Measurements from ENCODE around the gene DUSP22.
A peak's percentile ranks its signal among the peaks of the same experiment; 100 is the strongest.
"Not testable (repeated sequence)": the region's sequence is repeated elsewhere in the genome, so short reads cannot be mapped to it uniquely, and the experiment has no call there.

The DUSP22 gene

GRCh38 chr6:324116-324728 lies 31.9 kb downstream of the DUSP22 start:
- DNase-seq (ENCODE audit: low spot score): peak; percentile 18

- DNase-seq (ENCODE audit: low spot score): no peak
These were observed 32.4 kb downstream of the DUSP22 start for GRCh38 chr6:324729-325125.

- not testable (repeated sequence) for DNase-seq (ENCODE audit: low spot score)
These were observed 33.0 kb downstream of the DUSP22 start for GRCh38 chr6:325161-325860.

GRCh38 chr6:326066-326465 lies 33.8 kb downstream of the DUSP22 start:
- not testable (repeated sequence) for DNase-seq (ENCODE audit: low spot score)

- no peak for DNase-seq (ENCODE audit: low spot score)
These were observed 34.7 kb downstream of the DUSP22 start for GRCh38 chr6:326896-327537.

GRCh38 chr6:327538-328116 lies 35.3 kb downstream of the DUSP22 start:
- DNase-seq (ENCODE audit: low spot score): no peak

GRCh38 chr6:328136-328670 lies 35.9 kb downstream of the DUSP22 start:
- DNase-seq (ENCODE audit: low spot score): peak; percentile 60

GRCh38 chr6:328924-329323 lies 36.6 kb downstream of the DUSP22 start:
- no peak for DNase-seq (ENCODE audit: low spot score)

- no peak for DNase-seq (ENCODE audit: low spot score)
These were observed 37.8 kb downstream of the DUSP22 start for GRCh38 chr6:329888-330691.

GRCh38 chr6:330948-331347 lies 38.7 kb downstream of the DUSP22 start:
- no peak for DNase-seq (ENCODE audit: low spot score)

- peak; percentile 10 for DNase-seq (ENCODE audit: low spot score)
These were observed 39.6 kb downstream of the DUSP22 start for GRCh38 chr6:331622-332521.

- DNase-seq (ENCODE audit: low spot score): no peak
These were observed 40.4 kb downstream of the DUSP22 start for GRCh38 chr6:332671-333070.

- no peak for DNase-seq (ENCODE audit: low spot score)
These were observed 41.2 kb downstream of the DUSP22 start for GRCh38 chr6:333379-334002.

GRCh38 chr6:334536-335510 lies 42.5 kb downstream of the DUSP22 start:
- DNase-seq (ENCODE audit: low spot score): no peak

GRCh38 chr6:335572-335971 lies 43.3 kb downstream of the DUSP22 start:
- no peak for DNase-seq (ENCODE audit: low spot score)

GRCh38 chr6:336159-337114 lies 44.1 kb downstream of the DUSP22 start:
- DNase-seq (ENCODE audit: low spot score): no peak

- DNase-seq (ENCODE audit: low spot score): no peak
These were observed 45.6 kb downstream of the DUSP22 start for GRCh38 chr6:337805-338368.

- no peak for DNase-seq (ENCODE audit: low spot score)
These were observed 46.6 kb downstream of the DUSP22 start for GRCh38 chr6:338815-339262.
